Activated CD4-positive, alpha-beta T cell treated with anti-CD3 and anti-CD28 coated beads, Interleukin-2, amount 10 ng/mL, durations not matched to agents 7 days and 5 days (primary cell): Measurements from ENCODE around the gene PIGQ. TPM values are rescaled to one million over a fixed set of nuclear protein-coding genes. Genes with fewer than 3 reads are reported as not detected.

ENCODE experiments used
- CTCF ChIA-PET: fragments of 350-600 bp; sonication (Branson Sonifier 250); formaldehyde crosslinking; loops from one replicate; lab custom pipeline; 2021; ENCODE audit warnings: antibody characterized with exemption; lab: Charles Lee
- POLR2A ChIA-PET: fragments of 350-600 bp; sonication (Branson Sonifier 250); formaldehyde crosslinking; loops from one replicate; lab custom pipeline; 2021; ENCODE audit warnings: antibody characterized with exemption; lab: Charles Lee
- DNase-seq: peaks from one replicate; pipeline ENCODE4 v3.0.0-alpha.2; 2020
- H3K27ac Mint-ChIP-seq: one replicate; pipeline ENCODE4 v1.8.0; 2021; ENCODE audit warnings: mild to moderate bottlenecking, moderate library complexity, mixed read lengths
- H3K27me3 Mint-ChIP-seq: one replicate; pipeline ENCODE4 v1.8.0; 2021; ENCODE audit warnings: mixed read lengths
- H3K36me3 Mint-ChIP-seq: one replicate; pipeline ENCODE4 v1.8.0; 2021; ENCODE audit warnings: low read depth, mixed read lengths
- H3K4me1 Mint-ChIP-seq: one replicate; pipeline ENCODE4 v1.8.0; 2021; ENCODE audit warnings: mixed read lengths
- H3K4me3 Mint-ChIP-seq: one replicate; pipeline ENCODE4 v1.8.0; 2021; ENCODE audit warnings: mild to moderate bottlenecking, moderate library complexity, mixed read lengths
- H3K9me3 Mint-ChIP-seq: one replicate; pipeline ENCODE4 v1.8.0; 2021; ENCODE audit warnings: mixed read lengths
- total RNA-seq, 2 experiments: library from RNA; stranded (reverse); gene quantifications; one replicate each; pipeline ENCODE4 v1.2.3, GENCODE V29; 2021

Gene PIGQ
- total RNA-seq, 2 experiments from 2014 or later: 44.5 to 46.1 TPM

DNA sequence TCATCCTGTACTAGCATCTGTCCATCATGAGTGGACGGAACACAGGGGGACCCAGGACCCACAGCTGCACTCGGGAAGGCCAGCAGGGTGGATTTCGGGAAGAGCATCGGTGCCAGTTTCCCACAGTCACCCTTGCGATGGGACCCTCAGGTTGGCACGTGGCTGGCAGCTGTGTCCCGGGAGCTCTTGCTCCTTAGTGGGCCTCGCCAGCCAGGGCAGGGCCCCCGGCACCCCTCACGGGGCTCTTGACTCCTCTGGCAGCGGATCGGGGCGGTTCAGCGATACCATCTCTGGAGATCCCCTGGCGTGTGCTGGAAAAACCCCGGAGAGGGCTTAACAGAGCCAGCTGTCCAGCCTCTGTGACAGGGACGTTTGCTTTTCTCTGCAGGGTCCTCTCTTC lies 33.0 kb upstream of the PIGQ start:
- Mint-ChIP-seq H3K27ac (no peak overlapping the region), H3K4me1 (no peaks in the 10 kb centered on the region), H3K27me3 (no peaks in the 10 kb centered on the region), H3K36me3 (no peaks in the 10 kb centered on the region), H3K9me3 (no peaks in the 10 kb centered on the region), H3K4me3 (no peak overlapping the region)
- ChIA-PET POLR2A (no interaction called here), CTCF (interaction anchor here (0.7 kb wide), 1 partner anchor 13 kb away, joined by 3 read pairs; no protein-coding TSS in a partner anchor)
- DNase-seq: no peak

DNA sequence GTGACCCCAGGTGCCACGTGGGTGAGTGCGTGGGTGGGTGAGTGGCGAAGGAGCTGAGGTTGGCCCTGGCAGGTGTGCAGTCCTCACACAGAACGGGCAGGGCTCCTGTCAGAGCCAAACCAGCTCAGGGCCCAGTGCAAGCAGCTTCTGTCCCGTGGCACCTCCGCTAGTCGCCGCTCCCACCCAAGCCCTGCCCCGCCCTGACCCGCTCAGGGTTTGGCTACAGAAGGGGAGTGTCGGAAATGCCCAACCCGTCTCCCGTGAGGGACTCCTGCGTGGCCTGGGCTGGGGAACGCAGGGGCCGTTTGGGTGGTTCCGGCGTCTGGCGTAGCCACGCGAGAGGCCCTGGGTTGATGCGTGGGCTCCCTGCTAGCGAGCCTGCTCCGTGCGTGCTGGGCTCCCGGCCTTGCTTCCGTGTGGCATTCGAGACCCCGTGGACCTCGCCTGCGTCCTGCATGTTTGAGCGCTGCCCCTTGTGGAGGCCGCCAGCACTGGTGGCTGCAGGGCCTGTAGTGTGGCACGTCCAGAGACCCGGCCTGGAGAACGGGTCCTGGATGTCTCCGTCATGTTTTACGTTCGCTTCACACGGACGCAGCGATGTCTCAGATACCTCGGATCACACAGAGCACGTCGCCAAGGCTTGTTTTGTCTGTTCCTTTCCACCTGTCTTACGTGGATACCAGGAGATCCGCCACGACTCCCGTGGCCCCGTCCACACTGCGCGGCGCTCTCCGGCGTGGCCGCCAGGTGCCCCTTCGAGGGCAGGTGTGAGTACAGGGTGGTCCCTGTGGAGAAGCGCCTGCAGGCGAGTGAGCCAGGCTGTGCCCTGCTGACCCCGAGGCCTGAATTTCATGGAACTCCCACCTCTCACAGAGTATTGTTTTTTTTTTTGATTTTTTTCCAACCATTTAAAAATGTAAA lies 32.1 kb upstream of the PIGQ start:
- no peak overlapping the region for H3K27ac Mint-ChIP-seq
- CTCF ChIA-PET: no interaction called here
- POLR2A ChIA-PET: no interaction called here
- DNase-seq: no peak
- peaks cover 6% of the 10 kb centered on the region for H3K36me3 Mint-ChIP-seq
- no peak overlapping the region for H3K4me3 Mint-ChIP-seq
- H3K4me1 Mint-ChIP-seq: peaks cover 5% of the 10 kb centered on the region
- H3K27me3 Mint-ChIP-seq: no peaks in the 10 kb centered on the region
- peaks cover 4% of the 10 kb centered on the region for H3K9me3 Mint-ChIP-seq

DNA sequence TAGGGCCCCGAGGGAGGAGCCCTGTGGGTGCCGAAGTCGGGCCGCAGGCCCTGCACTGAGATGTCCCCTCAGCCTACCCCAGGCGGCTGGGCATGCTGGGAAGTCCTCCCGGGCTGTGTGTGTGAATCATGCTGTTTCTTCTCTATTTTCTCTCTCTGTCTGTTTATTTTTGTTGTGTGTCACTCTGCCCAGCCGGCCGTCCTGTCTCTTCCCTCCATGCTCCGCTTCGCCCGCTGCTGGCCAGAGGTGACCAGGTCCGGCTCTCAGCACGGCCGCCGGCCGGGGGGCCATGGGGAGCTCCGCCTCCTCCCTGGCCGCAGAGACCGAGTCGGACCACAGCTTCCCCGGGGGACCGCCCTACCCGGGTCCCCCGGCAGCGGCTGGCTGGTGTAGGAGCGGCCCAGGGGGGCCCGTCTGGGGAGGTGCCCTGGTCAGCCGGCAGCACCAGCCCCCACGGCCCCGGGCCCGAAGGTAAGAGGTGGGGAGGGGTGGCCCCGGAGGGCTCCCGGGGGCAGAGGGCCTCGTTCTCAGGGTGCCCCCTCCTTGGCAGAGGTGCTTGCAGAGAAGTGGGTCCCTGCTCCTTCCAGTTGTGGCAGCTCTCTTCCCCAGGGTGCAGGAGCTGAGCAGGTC lies 29.8 kb upstream of the PIGQ start:
- Mint-ChIP-seq H3K27me3 (no peaks in the 10 kb centered on the region), H3K27ac (no peak overlapping the region), H3K9me3 (peaks cover 4% of the 10 kb centered on the region), H3K36me3 (peaks cover 7% of the 10 kb centered on the region), H3K4me1 (peaks cover 5% of the 10 kb centered on the region), H3K4me3 (no peak overlapping the region)
- ChIA-PET CTCF (no interaction called here), POLR2A (no interaction called here)
- no peak for DNase-seq

DNA sequence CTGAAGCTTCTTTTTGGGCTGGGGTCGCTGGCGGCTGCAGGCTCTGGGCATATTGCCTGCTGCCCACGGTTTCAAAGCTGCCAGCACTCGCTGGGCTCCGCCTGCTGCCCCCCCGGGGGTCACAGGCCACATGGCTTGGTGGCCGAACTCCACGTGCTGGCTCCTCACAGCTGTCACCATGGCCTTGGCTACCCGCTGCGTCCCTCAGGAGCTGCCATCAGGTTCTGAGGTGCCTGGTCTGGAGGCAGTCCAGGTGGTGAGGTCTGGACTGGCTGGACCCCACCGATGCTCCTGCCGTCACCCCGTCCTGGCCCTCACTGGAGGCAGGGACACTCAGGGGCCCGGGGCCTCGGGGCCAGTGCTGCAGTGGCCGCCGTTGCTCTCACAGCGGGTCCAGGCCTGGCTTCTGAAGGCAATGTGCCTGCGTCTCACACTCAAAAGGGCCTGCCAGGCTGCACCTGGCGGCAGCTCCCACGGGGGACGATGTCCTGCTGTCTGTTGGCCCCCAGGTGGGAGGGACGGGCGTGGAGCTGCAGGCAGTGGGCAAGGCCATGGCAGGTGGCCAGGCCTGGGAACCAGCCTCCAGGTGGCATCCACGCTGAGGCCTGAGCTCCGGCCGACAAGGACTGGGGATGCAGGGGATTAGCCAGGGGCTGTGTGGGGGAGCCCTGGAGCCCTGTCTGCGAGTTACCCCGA lies 29.0 kb upstream of the PIGQ start:
- Mint-ChIP-seq H3K4me1 (peaks cover 5% of the 10 kb centered on the region), H3K27ac (no peak overlapping the region), H3K4me3 (no peak overlapping the region), H3K36me3 (peaks cover 9% of the 10 kb centered on the region), H3K27me3 (no peaks in the 10 kb centered on the region), H3K9me3 (peaks cover 4% of the 10 kb centered on the region)
- ChIA-PET CTCF (no interaction called here), POLR2A (no interaction called here)
- DNase-seq: no peak

DNA sequence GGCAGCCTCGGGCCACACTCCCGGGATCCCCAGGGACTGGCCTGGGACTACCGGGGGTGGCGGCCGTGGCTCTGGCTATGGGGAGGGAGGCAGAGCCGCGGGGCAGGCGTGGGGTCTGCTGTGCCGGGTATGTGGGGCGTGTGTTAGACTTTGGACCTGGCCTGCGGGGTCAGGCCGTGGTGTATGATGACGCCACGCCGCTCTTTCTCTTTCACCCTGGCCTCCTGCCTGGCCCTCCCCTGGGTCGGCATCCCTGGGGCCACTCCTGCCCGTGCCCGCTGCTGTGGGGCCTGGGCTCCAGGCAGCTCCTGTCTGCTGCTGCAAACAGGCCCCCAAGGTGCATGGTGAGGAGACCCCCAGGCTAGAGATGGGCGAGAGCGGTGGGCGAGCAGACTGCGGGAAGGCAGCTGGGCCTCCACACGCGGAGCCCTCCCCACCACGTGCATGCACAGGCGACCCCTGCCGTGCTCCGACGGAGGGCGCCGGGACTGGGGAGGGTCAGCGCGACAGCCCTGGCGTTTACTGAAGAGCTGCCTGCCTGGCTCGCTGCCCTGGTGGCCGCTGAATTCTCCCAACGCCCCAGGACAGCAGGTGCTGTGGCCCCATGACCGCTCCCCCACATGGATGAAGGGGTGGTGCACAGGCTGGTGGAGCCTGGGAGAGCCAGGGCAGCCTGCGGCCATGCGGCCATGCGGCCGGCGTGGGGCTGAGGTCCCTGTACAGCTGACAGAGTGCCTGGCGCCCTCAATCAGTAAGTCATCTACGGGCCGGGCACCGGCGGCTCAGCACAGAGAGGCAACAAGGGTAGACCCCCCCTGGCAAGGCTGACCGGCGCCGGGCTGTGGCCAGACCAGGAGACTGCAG lies 26.2 kb upstream of the PIGQ start:
- Mint-ChIP-seq H3K9me3 (peaks cover 4% of the 10 kb centered on the region), H3K27ac (no peak overlapping the region), H3K36me3 (peaks cover 9% of the 10 kb centered on the region), H3K4me1 (peaks cover 5% of the 10 kb centered on the region), H3K27me3 (no peaks in the 10 kb centered on the region), H3K4me3 (no peak overlapping the region)
- no peak for DNase-seq
- POLR2A ChIA-PET: no interaction called here
- CTCF ChIA-PET: no interaction called here

DNA sequence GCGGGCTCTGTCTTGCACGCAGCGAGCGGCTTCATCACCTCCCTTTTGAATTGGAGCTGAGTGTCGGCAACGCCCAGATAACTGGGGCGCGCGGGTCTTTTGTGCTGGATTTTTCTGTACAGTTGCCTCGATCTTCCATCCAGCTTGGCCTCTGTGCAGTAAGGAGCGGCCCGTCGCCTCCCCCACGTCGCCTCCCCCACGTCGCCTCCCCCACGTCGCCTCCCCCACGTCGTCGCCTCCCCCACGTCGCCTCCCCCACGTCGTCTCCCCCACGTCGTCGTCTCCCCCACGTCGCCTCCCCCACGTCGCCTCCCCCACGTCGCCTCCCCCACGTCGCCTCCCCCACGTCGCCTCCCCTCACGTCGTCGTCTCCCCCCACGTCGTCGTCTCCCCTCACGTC lies 25.3 kb upstream of the PIGQ start:
- peaks cover 5% of the 10 kb centered on the region for H3K4me1 Mint-ChIP-seq
- H3K27ac Mint-ChIP-seq: no peak overlapping the region
- CTCF ChIA-PET: no interaction called here
- H3K9me3 Mint-ChIP-seq: peaks cover 4% of the 10 kb centered on the region
- DNase-seq: no peak
- no peaks in the 10 kb centered on the region for H3K27me3 Mint-ChIP-seq
- POLR2A ChIA-PET: no interaction called here
- peaks cover 9% of the 10 kb centered on the region for H3K36me3 Mint-ChIP-seq
- no peak overlapping the region for H3K4me3 Mint-ChIP-seq

DNA sequence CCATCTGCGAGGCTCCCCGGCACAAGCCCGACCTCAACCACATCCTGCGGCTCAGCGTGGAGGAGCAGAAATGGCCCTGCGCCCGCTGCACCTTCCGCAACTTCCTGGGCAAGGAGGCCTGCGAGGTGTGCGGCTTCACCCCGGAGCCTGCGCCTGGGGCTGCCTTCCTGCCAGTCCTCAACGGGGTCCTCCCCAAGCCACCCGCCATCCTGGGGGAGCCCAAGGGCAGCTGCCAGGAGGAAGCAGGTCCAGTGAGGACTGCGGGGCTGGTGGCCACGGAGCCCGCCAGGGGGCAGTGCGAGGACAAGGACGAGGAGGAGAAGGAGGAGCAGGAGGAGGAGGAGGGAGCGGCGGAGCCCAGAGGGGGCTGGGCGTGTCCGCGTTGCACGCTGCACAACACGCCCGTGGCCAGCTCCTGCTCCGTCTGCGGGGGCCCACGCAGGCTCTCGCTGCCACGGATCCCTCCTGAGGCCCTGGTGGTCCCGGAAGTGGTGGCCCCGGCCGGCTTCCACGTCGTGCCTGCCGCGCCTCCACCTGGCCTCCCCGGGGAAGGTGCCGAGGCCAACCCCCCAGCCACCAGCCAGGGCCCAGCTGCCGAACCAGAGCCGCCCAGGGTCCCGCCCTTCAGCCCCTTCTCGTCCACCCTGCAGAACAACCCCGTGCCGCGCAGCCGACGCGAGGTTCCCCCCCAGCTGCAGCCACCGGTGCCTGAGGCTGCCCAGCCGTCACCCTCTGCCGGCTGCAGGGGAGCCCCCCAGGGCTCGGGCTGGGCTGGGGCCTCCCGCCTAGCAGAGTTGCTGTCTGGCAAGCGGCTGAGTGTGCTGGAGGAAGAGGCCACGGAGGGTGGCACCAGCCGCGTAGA lies 22.6 kb upstream of the PIGQ start:
- H3K9me3 Mint-ChIP-seq: peaks cover 2% of the 10 kb centered on the region
- no peak overlapping the region for H3K4me3 Mint-ChIP-seq
- H3K27me3 Mint-ChIP-seq: no peaks in the 10 kb centered on the region
- ChIA-PET CTCF (interaction anchor here (0.6 kb wide), 1 partner anchor 14 kb away, joined by 3 read pairs; no protein-coding TSS in a partner anchor), POLR2A (no interaction called here)
- no peak overlapping the region for H3K27ac Mint-ChIP-seq
- peaks cover 3% of the 10 kb centered on the region for H3K4me1 Mint-ChIP-seq
- peak; percentile 27 for DNase-seq
- H3K36me3 Mint-ChIP-seq: peaks cover 7% of the 10 kb centered on the region

DNA sequence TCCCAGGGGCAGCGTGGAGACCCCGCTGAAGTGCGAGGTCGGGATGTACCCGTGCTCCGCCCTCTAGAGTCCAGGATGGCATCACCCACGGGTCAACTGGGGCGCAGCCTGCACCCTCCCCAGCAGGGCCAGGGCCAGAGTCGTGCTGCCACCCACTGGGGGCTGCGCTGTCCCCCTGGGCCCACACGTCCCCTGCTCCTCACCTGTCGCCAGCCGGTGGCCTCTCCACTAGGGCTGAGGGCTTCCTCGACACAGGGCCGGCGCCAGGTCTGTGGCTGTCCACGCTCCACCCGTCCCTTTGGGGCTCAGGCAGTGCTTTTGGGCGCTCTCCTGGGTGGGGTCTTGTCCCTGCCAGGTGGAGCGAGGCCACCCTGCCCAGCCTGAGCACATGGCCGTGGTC lies 21.2 kb upstream of the PIGQ start:
- H3K9me3 Mint-ChIP-seq: no peaks in the 10 kb centered on the region
- H3K36me3 Mint-ChIP-seq: peaks cover 4% of the 10 kb centered on the region
- POLR2A ChIA-PET: no interaction called here
- H3K27ac Mint-ChIP-seq: no peak overlapping the region
- no peaks in the 10 kb centered on the region for H3K27me3 Mint-ChIP-seq
- DNase-seq: no peak
- H3K4me1 Mint-ChIP-seq: no peaks in the 10 kb centered on the region
- CTCF ChIA-PET: interaction anchor here (1.0 kb wide), 1 partner anchor 14 kb away, joined by 4 read pairs; no protein-coding TSS in a partner anchor
- no peak overlapping the region for H3K4me3 Mint-ChIP-seq

DNA sequence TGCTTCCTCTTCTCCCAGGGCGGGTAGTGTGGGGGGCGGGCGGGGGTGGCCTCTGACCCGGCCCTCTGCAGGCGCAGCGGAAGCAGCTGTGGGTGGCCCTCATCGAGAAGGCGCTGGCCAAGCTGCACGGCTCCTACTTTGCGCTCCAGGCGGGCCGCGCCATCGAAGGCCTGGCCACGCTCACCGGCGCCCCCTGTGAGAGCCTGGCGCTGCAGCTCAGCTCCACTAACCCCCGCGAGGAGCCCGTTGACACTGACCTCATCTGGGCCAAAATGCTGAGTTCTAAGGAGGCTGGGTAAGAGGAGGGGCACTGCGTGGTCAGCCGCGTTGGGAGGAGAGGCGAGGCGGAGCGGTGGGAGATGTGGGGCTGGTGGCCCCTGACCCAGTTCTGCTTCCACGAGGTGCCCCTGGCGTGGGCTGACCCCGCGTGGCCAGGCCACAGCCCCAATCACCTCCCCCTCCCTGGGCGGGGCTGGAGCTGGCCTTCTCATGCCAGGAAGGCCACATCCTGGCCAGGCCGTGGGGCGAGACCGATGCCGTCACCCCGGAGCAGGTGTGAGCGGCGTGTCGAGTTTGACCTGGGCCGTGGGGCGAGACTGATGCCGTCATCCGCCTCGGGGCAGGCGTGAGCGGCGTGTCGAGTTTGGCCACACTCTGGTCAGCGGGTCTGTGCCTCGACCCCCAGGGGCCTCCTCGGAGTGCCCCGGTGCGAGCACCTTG lies 20.1 kb upstream of the PIGQ start:
- no peaks in the 10 kb centered on the region for H3K9me3 Mint-ChIP-seq
- CTCF ChIA-PET: interaction anchor here (0.6 kb wide), 1 partner anchor 13 kb away, joined by 3 read pairs; no protein-coding TSS in a partner anchor
- DNase-seq: no peak
- H3K27ac Mint-ChIP-seq: no peak overlapping the region
- POLR2A ChIA-PET: no interaction called here
- H3K27me3 Mint-ChIP-seq: no peaks in the 10 kb centered on the region
- H3K4me3 Mint-ChIP-seq: no peak overlapping the region
- no peaks in the 10 kb centered on the region for H3K4me1 Mint-ChIP-seq
- H3K36me3 Mint-ChIP-seq: peaks cover 4% of the 10 kb centered on the region

DNA sequence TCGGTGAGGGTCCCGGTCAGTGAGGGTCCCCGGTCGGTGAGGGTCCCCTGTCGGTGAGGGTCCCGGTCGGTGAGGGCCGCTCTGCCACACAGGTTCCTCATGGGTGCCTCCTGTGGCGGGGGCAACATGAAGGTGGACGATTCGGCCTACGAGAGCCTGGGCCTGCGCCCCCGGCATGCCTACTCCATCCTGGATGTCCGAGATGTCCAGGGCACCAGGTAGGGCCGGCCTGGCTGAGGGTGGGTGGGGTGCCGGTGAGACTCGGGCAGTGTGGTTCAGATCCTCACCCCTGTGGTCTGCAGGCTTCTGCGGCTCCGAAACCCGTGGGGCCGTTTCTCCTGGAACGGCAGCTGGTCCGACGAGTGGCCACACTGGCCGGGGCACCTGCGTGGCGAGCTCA lies 18.6 kb upstream of the PIGQ start:
- Mint-ChIP-seq H3K4me1 (no peaks in the 10 kb centered on the region), H3K27ac (no peak overlapping the region), H3K9me3 (no peaks in the 10 kb centered on the region), H3K4me3 (no peak overlapping the region), H3K36me3 (no peaks in the 10 kb centered on the region), H3K27me3 (no peaks in the 10 kb centered on the region)
- no peak for DNase-seq
- ChIA-PET POLR2A (no interaction called here), CTCF (no interaction called here)

DNA sequence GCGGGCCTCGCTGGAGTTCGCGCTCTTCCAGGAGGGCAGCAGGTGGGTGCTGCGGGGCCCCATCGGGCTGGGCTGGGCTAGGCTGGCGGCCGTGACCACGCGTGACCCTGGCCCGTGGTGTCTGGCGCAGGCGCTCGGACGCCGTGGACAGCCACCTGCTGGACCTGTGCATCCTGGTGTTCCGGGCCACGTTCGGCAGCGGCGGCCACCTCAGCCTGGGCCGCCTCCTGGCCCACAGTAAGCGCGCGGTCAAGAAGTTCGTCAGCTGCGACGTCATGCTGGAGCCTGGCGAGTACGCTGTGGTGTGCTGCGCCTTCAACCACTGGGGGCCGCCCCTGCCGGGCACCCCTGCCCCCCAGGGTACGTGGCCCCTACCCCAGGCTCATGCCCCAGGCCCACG lies 17.6 kb upstream of the PIGQ start:
- Mint-ChIP-seq H3K36me3 (no peaks in the 10 kb centered on the region), H3K4me1 (no peaks in the 10 kb centered on the region), H3K4me3 (no peak overlapping the region), H3K27me3 (no peaks in the 10 kb centered on the region), H3K9me3 (no peaks in the 10 kb centered on the region), H3K27ac (no peak overlapping the region)
- DNase-seq: no peak
- ChIA-PET CTCF (no interaction called here), POLR2A (no interaction called here)
